Endodermal cell (in vitro differentiated cells): Measurements from ENCODE around the gene SPACA4. TPM values are rescaled to one million over a fixed set of nuclear protein-coding genes. Genes with fewer than 3 reads are reported as not detected.

Experiments used
- DNase-seq: peaks from one replicate; pipeline ENCODE4 v3.0.0-alpha.2; 2017
- H3K27ac ChIP-seq: 2 replicates; pipeline ENCODE4 v1.5.1; 2013; ENCODE audit warnings: mild to moderate bottlenecking, low read depth, low read length, moderate library complexity
- H3K27me3 ChIP-seq: 2 replicates; pipeline ENCODE4 v1.6.1; 2013; ENCODE audit warnings: mild to moderate bottlenecking, low read length, moderate library complexity; ENCODE audit not compliant: insufficient read depth, control insufficient read depth, poor library complexity, severe bottlenecking
- H3K36me3 ChIP-seq: 2 replicates; pipeline ENCODE4 v1.7.0; 2013; ENCODE audit warnings: mild to moderate bottlenecking, low read length, moderate library complexity; ENCODE audit not compliant: control insufficient read depth, insufficient read depth
- H3K4me1 ChIP-seq: one replicate; pipeline ENCODE4 v1.7.0; 2013; ENCODE audit warnings: low read length; ENCODE audit not compliant: control insufficient read depth, insufficient read depth
- H3K4me3 ChIP-seq: 2 replicates; pipeline ENCODE4 v1.5.1; 2013; ENCODE audit warnings: mild to moderate bottlenecking, low read length, moderate library complexity
- H3K9ac ChIP-seq: 2 replicates; pipeline ENCODE4 v1.6.1; 2013; ENCODE audit warnings: mild to moderate bottlenecking, low read length, moderate library complexity; ENCODE audit not compliant: poor library complexity, severe bottlenecking; ENCODE audit errors: extremely low read depth
- H3K9me3 ChIP-seq: 2 replicates; pipeline ENCODE4 v1.6.1; 2013; ENCODE audit warnings: mild to moderate bottlenecking, low read length, moderate library complexity; ENCODE audit not compliant: control insufficient read depth
- H3K27ac Mint-ChIP-seq: 2 replicates; pipeline ENCODE4 v1.8.0; 2020; ENCODE audit warnings: mixed read lengths
- H3K27me3 Mint-ChIP-seq: 2 replicates; pipeline ENCODE4 v1.8.0; 2021; ENCODE audit warnings: mild to moderate bottlenecking, mixed read lengths; ENCODE audit not compliant: insufficient read depth
- H3K36me3 Mint-ChIP-seq: 2 replicates; pipeline ENCODE4 v1.8.0; 2020; ENCODE audit warnings: low read depth, mixed read lengths
- H3K4me1 Mint-ChIP-seq: 2 replicates; pipeline ENCODE4 v1.8.0; 2020; ENCODE audit warnings: mixed read lengths
- H3K4me3 Mint-ChIP-seq: 2 replicates; pipeline ENCODE4 v1.8.0; 2020; ENCODE audit warnings: mild to moderate bottlenecking, moderate library complexity, mixed read lengths
- H3K9me3 Mint-ChIP-seq: 2 replicates; pipeline ENCODE4 v1.8.0; 2020; ENCODE audit warnings: mild to moderate bottlenecking, mixed read lengths
- CTCF ChIP-seq: fragments of 200-600 bp; sonication (generic); conservative IDR thresholded peaks from 2 replicates; pipeline ENCODE4 v1.5.0; 2021; ENCODE audit warnings: antibody characterized with exemption, mild to moderate bottlenecking
- WGBS, 2 experiments: methylation state at CpG; one replicate each; pipeline versions ENCODE4 v1.1.5 to v1.1.7; 2013; ENCODE audit warnings: missing lambda C conversion rate in 2 of 2, mixed read lengths in 1 of 2; ENCODE audit not compliant: insufficient coverage in 1 of 2, insufficient read length in 1 of 2; 5-methylcytosine and 5-hydroxymethylcytosine counted together
- total RNA-seq, 2 donors: library from RNA; stranded (reverse); fragmentation: NEBNext Ultra II Directional in 1 of 2; extraction: Animal tissue kit (Norgen Biotek cat#: 25700) in 1 of 2; gene quantifications; 2 replicates in 1 of 2; 3 replicates in 1 of 2; pipeline ENCODE4 v1.2.1, GENCODE V29; 2021

The SPACA4 gene
- total RNA-seq, 2 donors from 2014 or later = not detected

- Histone ChIP-seq H3K4me3 (peak overlapping the region; percentile 60), H3K4me1 (peaks cover 18% of the 10 kb centered on the region), H3K9ac (peak overlapping the region; percentile 23), H3K36me3 (no peaks in the 10 kb centered on the region), H3K9me3 (no peaks in the 10 kb centered on the region), H3K27ac (peak overlapping the region; percentile 69), H3K27me3 (peaks cover 11% of the 10 kb centered on the region)
- Mint-ChIP-seq H3K27ac (peak overlapping the region; percentile 90), H3K4me1 (peaks cover 22% of the 10 kb centered on the region), H3K9me3 (peaks cover 2% of the 10 kb centered on the region), H3K4me3 (peak overlapping the region; percentile 43), H3K36me3 (peaks cover 9% of the 10 kb centered on the region), H3K27me3 (peaks cover 33% of the 10 kb centered on the region)
- DNase-seq = peak; percentile 98
- WGBS, 2 experiments = 12 to 41% methylated on average over 8 to 37 of the region's 37 CpGs
- TF ChIP-seq CTCF = no peak
Observed at GRCh38 chr19:48634424-48635262, 28.1 kb downstream of the SPACA4 start.

GRCh38 chr19:48635263-48635965, 28.9 kb downstream of the SPACA4 start:
- peaks cover 2% of the 10 kb centered on the region for H3K9me3 Mint-ChIP-seq
- Histone ChIP-seq H3K9ac (peak overlapping the region; percentile 23), H3K27ac (peak overlapping the region; percentile 69), H3K36me3 (no peaks in the 10 kb centered on the region), H3K9me3 (no peaks in the 10 kb centered on the region), H3K4me3 (peak overlapping the region; percentile 80), H3K27me3 (peaks cover 11% of the 10 kb centered on the region), H3K4me1 (peaks cover 14% of the 10 kb centered on the region)
- H3K4me1 Mint-ChIP-seq = peaks cover 23% of the 10 kb centered on the region
- H3K27me3 Mint-ChIP-seq = peaks cover 39% of the 10 kb centered on the region
- H3K36me3 Mint-ChIP-seq = peaks cover 14% of the 10 kb centered on the region
- H3K4me3 Mint-ChIP-seq = peak overlapping the region; percentile 61
- WGBS, 2 experiments = 2 to 6% methylated on average over 33 to 66 of the region's 67 CpGs
- peak overlapping the region; percentile 90 for H3K27ac Mint-ChIP-seq
- no peak for TF ChIP-seq CTCF
- peak; percentile 90 for DNase-seq

- Mint-ChIP-seq H3K36me3 (peaks cover 15% of the 10 kb centered on the region), H3K27me3 (peaks cover 47% of the 10 kb centered on the region), H3K4me3 (peak overlapping the region; percentile 61), H3K9me3 (peaks cover 2% of the 10 kb centered on the region), H3K4me1 (peaks cover 21% of the 10 kb centered on the region), H3K27ac (no peak overlapping the region)
- peak; percentile 62 for DNase-seq
- H3K27ac ChIP-seq = no peak overlapping the region
- H3K9ac ChIP-seq = no peak overlapping the region
- peaks cover 11% of the 10 kb centered on the region for H3K27me3 ChIP-seq
- 6 to 9% methylated on average over 23 to 35 of the region's 35 CpGs for WGBS, 2 experiments
- H3K4me1 ChIP-seq = peaks cover 12% of the 10 kb centered on the region
- no peaks in the 10 kb centered on the region for H3K9me3 ChIP-seq
- no peak for TF ChIP-seq CTCF
- H3K36me3 ChIP-seq = no peaks in the 10 kb centered on the region
- peak overlapping the region; percentile 80 for H3K4me3 ChIP-seq
Observed at GRCh38 chr19:48635966-48636858, 29.7 kb downstream of the SPACA4 start.
